Left renal pelvis (tissue), 4 donors: ENCODE results near the gene ULK2. TPM values are rescaled to one million over a fixed set of nuclear protein-coding genes. Genes with fewer than 3 reads are reported as not detected.

Source experiments
- DNase-seq, 4 donors: peaks; one replicate each; pipeline ENCODE4 v3.0.0-alpha.2; 2013; ENCODE audit warnings: low read depth in 4 of 4, low spot score in 3 of 4
- polyA plus RNA-seq, 4 donors: library from polyadenylated mRNA; unstranded; fragments of 120-200 nt; gene quantifications; one replicate each; pipeline ENCODE4 v1.2.1, GENCODE V29; 2013; ENCODE audit not compliant: insufficient read length in 4 of 4

The ULK2 gene
- polyA plus RNA-seq, 4 donors, result 24.9 to 31.8 (median 29.9) TPM

- DNase-seq, result no peak
These were observed 117.6 kb downstream of the ULK2 start for GRCh38 chr17:19750020-19750572.

DNA sequence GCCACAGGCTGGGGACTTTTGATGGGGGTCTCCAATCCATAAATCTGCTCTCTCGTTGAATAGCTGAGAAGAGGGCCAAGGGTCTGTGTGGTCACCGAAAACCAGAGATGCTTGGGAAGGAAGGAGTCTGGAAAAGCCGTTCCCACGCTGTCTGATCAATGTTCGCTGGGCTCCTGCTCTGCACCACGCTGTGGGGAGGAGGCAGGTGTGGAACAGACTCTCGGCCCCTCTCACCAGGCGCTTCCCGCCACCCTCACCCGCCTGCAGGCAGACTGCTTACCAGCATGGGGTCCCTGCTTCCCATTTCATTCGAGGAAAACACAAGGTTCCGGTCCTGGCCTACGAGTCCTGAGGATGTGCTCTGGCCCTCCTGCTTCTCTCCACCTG, 118.9 kb downstream of the ULK2 start:
- DNase-seq, result no peak

DNA sequence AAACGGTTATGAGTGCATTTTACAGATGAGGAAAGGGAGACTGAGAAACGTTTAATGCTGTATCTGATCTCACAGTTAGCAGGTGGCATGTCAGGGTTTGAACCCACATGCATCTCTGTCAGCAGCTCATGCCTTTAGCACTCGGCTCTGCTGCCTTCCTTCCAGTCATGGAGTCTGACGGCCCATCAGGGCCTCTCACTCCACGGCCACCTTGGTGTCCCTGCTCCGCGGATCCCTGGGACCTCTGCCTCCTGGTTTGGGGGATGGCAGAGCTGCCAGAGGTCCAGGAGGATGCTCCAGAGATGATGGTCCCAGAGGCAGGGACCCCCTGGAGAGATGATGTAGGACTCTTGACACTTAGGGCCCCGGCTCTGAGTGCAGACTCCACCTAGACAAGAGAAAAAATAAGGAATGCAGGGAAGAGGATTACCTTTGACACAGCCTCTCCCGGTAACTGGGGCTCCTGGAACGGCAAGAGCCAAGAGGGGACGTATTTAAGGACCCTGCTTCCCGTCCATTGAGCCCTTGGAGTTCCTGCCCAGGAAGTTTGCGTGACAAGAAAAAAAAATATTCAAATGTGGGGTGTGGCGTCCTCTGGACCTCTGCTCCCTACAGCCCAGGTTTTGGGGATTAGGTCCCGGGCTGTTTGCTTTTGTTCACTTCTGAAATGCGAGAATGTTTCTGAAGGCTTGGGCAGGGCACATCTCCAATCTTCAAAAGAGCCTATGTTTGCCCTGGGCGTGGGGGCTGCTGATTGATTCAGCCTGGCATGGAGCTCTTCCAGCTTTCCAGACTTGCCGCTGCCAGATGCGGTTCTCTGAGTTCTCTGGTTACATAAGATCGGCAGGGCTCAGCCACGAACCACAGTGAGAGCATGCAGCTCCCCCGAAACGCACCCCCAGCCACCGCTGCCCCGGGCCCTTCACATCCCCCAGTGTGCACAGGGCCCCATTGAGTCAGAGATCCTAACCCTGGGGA, 119.6 kb downstream of the ULK2 start, which contains the start of gene ALDH3A1:
ALDH3A1 (minus strand) TSS at position 470 of the 978 bp plus-strand sequence. CDS start 3,169 bp downstream, outside the sequence.
- peak in 2 of 4 donors; percentile 34 to 53 for DNase-seq

- no peak for DNase-seq
These were observed 120.5 kb downstream of the ULK2 start for GRCh38 chr17:19747159-19747719.

DNA sequence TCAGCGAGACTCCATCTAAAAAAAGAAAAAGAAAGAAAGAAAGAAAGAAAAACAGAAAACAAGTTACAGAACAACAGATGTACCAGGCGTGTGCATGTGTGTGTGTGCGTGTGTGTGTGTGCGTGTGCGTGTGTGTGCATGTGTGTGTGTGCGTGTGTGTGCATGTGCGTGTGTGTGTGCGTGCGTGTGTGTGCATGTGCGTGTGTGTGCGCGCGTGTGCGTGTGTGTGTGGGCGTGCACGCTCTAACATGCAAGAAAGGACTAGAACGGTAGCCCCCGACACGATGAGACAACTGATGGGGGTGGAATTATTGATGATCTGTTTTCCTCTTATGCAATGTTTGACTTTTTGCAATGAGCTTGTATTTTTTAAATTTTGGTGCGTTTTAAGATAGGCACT, 121.2 kb downstream of the ULK2 start:
- no peak for DNase-seq

- peak; percentile 81 to 84 (median 83) for DNase-seq
These were observed 122.6 kb downstream of the ULK2 start for GRCh38 chr17:19744922-19745757.

- no peak for DNase-seq
These were observed 123.2 kb downstream of the ULK2 start for GRCh38 chr17:19744492-19744891.

DNA sequence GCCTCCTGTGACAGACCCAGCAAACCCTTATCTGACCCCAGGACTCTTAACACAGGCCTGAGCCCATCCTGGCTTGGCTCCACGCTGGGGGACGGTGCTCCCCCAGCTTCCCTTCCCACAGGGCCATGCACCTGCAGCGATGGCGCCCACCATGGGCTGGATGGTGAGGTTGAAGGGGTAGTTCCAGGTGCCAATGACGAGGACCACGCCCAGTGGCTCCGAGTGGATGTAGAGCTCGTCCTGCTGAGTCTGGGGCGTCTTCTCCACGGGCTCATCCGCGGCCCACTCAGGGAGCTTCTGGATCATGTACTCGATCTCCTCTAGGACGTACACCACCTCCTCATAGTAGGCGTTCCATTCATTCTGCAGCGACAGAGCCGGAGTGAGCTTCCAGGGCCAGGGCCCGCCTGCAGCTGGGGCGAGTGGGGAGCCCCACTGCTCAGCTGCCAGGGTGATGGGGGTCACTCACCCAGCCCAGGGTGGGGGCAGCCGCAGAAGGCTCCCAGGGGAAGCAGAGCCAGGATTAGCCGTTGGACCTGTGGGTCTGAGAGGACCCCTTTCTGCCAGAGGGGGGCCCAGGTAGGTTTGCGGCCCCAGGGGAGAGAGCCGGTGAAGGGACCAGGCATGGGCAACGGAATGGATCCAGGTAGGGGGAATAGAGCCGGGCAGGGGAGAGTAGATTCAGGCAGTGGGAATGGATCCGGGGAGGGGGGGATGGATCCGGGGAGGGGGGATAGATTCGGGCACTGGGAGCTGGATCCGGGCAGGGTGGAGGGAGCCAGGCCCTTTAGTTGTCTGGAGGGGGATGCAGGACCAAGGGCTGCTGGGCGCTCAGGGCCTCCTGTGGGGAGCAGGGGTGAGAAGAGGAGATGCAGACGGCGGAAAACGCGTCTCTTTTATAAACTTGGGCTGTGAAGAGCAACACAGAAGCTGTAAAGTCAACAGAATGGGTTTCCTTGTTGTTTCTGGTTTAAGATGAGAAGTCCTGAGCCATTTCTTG, 124.3 kb downstream of the ULK2 start:
- DNase-seq, result no peak

DNA sequence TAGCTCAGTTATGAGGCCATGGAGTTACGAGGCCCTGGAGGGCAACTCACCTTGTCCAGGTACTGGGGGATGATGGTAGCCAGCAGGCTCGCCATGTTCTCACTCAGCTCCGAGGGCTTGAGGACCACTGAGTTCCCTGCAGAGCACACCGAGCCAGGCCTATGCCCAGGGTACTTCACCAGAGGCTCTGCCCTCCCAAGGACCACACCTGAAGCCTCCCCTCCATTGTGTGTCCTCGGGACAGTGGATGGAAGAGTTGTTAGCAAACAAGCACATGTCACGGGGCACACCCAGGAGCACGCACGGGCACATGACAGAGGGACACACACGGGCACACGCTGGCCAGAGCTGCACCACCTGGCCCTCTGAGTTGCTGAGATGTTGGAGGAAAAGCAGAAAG, 125.2 kb downstream of the ULK2 start:
- no peak for DNase-seq

GRCh38 chr17:19741832-19742457, 125.8 kb downstream of the ULK2 start:
- no peak for DNase-seq

DNA sequence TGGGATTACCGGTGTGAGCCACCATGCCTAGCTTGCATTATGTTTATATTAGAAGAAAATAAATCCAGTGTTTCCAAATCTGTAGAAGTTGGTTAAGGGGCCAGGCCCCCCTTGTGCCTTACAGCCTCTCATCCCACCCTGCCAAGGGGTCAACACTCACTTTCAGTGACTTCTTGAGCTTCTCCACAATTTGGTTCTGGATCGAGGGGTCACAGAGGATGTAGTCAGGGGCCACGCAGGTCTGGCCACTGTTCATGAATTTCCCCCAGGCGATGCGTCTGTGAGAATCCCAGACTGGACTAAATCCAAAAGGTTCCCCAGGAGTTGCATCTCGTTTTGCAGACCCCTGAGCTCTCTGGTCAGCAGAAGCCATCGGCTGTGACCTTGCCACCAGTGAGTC, 126.8 kb downstream of the ULK2 start:
- no peak for DNase-seq

DNA sequence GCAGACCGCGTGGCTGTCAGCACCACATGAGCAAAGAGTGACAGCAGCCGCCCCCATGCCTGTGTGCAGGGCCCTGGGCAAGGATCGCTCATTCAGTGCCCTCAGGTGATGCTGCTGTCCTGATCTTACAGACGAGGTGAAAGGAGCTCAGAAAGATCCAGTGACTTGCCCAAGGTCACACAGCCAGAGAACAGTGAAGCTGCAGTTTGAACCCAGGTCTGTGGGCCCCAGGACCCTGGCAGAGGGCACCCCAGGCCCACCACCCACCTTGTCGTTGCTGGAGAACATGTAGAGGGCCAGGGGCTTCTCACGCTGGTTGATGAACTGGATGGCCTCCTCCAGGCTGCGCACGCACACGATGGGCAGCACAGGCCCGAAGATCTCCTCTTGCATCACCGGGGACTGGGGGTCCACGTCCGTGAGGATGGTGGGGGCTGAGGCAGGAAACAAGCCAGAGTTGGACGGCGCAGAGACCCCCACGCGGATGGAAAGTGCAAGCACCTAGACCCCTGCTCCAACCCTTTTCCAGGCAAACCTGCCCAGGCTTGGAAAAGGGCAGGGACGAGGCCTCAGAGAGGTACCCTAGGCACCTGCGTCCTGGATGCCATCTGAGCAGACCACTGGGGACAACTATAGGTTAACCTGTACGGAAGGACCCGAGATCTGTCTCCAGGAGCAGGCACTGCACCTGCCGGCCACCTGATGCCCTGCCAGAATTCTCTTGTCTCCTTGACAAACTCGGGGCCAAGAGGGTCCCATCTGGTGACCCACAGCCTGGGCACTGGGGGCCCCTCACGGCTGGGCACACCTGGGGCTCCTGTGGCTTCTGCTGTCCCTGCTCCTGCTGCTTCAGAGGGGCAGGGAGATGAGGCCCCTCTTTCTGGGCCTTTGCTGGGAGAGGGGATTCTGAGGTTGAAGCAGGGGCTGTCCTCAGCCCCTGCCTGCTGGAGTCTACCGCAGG, 128.2 kb downstream of the ULK2 start:
- DNase-seq, result no peak

- DNase-seq, result no peak
These were observed 129.0 kb downstream of the ULK2 start for GRCh38 chr17:19738757-19739156.

DNA sequence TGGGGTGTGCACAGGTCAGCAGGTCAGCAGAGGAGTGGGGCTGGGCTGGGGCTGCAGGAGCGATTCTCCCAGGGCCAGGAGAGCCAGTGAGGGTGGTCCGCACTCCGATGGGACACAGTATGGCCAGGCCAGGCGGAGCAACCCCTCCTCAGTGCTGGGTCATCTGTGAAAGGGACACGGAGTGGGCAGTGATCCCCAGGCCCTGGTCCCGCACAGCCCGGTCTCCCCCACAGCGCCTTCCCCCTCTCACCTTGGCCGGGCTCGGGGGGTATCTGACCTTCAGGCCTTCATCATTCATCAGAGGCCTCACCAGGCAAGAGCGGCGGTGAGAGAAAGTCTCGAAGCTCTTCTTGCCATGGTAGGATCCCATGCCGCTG, 129.7 kb downstream of the ULK2 start:
- no peak for DNase-seq

DNA sequence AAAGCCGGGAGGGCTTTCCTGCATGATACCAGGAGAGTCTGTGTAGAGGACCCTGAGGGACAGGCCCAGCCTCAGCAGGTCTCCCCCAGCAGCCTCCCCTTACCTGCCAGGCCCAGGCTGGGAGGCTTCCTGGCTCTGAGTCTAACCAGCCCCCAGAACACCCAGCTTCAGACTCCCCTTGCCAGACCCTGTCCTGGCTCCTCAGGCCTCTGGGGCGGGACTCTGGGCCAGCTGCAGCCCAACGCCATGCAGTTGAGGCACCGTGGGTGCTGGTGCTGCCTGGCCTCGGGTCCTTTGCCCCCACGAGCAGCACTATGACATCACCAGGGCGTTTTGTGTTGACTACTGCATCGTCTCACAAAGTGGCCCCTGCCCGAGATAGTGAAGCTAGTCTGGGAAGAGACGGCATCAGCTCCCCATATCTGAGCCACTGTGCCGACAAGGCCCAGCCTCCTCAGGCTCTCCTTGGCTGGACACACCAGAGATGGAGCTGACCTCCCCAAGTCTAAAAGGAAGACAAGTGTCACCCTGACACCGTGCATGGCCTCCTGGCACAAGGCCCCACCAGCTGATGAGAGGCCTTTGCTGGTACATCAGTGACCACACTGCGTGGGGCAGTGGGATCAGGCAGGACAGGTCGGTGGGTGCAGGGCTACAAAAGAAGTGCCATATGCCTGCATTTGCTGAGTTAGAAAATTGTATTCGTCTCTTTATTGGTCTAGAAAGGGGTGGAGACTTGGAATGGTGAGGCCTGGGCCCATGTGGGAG, 130.2 kb downstream of the ULK2 start:
- no peak for DNase-seq

DNA sequence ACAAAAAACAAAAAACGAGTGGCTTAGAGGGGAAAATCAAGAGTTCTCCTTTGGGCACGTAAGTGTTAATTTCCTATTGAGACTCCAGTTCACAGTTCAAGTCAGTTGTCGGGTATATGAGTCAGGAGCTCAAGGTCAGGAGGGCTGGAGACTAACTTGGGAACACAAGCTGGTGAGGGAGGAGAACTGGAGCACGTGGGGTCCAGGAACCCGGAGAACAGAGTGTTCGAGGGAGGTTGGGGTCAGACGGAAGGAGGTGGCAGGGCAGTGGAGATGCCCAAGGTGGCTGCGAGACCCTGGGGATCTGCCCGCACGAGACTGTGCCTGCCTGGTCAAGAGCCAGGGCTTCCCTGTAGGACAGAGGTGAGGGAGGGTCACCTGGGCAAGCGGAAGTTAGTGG, 131.7 kb downstream of the ULK2 start:
- DNase-seq, result no peak

- DNase-seq, result no peak
These were observed 133.7 kb downstream of the ULK2 start for GRCh38 chr17:19733953-19734526.
